NCI-H146 treated with DMSO at 0.1 percent for 48 hours (cell line): Measurements from ENCODE around the gene DNAAF3.
"Not testable (repeated sequence)": the region's sequence is repeated elsewhere in the genome, so short reads cannot be mapped to it uniquely, and the experiment has no call there.

Source experiments
- DNase-seq: peaks from one replicate; lab custom pipeline; 2025; ENCODE audit not compliant: unreplicated experiment; lab: John Stamatoyannopoulos, UW

DNAAF3 gene

GRCh38 chr19:55176076-55176475 is 9.7 kb upstream of the DNAAF3 start:
- no peak for DNase-seq

- peak; percentile 31 for DNase-seq
Measured at GRCh38 chr19:55175117-55175867, 8.9 kb upstream of the DNAAF3 start.

GRCh38 chr19:55174425-55175116 is 8.2 kb upstream of the DNAAF3 start:
- DNase-seq = no peak

DNA sequence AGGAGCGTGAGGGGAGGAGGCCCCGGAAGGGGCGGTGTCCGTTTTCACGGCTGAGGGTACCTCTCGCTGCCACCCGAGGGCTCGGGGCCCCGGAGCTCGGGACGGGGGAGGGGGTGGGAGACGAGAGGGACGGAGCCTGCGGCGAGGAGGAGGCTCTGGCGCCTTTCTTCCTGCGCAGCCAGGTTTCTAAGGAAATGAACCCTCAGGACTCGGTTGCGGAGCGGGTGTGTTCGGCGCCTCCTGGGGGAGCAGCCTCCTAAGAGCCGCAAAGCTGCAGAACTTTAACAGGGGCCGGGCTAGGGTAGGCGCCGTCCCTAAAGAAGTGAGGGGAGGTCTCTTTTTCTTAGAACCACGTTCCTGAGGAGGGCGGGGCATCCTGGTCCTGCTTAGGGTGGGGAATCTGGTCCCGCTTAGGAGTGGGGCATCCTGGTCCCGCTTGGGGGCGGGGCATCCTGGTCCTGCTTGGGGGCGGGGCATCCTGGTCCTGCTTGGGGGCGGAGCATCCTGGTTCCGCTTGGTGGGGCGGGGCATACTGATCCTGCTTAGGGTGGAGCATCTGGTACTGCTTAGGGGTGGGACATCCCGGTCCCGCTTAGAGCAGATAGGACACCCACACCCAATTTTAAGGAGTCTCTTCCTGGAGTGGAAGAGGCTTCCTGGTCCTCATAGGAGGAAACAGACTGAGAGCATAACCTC is 7.4 kb upstream of the DNAAF3 start:
- DNase-seq = peak; percentile 73

DNA sequence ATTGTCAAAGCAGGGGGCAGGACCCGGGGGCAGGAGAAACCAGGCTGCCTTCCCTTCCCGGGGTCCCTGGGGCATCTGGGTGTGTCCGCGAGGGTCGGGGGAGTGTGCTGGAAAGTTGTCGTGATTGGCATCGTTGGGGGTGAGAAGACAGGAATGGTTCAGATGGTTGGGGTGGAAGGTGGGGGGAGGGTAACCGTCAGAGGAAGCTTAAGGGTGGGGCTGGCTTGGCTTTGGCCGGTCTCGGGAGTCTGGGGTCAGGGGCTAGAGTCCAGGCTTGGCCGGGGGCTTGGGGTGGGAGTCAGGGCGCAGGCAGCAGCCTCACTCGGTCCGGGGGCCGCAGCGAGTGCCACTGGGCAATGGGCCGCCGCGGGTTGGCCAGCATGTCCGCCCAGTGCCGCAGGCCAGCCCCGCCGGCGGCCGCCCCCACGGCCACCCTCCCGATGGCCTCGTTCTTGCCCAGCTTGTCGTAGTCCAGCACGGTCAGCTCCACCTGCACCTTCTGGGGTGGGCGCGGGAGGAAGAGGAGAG is 6.8 kb upstream of the DNAAF3 start:
- DNase-seq = no peak

DNA sequence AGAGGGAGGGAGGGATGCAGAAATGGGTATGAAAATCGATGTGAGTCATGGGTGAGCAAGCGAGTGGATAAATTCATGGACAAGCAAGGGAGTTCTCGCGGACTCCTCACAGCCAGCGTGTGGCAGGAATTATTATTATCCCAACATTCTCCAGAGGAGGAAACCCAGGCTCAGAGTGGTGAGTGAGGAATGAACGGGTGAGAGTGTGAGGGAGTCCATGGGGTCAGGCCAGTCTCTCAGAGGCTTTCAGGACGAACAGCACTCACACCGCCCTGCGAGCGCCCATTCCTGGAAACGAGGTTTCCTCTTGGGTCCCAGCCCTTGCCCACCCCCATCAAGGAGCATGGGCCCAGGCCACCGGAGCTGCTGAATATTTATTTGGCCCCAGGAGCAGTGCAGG is 6.3 kb upstream of the DNAAF3 start:
- DNase-seq = no peak

GRCh38 chr19:55172318-55172717 is 5.9 kb upstream of the DNAAF3 start:
- not testable (repeated sequence) for DNase-seq

- DNase-seq = no peak
Measured at GRCh38 chr19:55171440-55171839, 5.0 kb upstream of the DNAAF3 start.

GRCh38 chr19:55169136-55169535 is 2.7 kb upstream of the DNAAF3 start:
- no peak for DNase-seq

- peak; percentile 71 for DNase-seq
Measured at GRCh38 chr19:55165952-55166529, 372 bp downstream of the DNAAF3 start.

DNA sequence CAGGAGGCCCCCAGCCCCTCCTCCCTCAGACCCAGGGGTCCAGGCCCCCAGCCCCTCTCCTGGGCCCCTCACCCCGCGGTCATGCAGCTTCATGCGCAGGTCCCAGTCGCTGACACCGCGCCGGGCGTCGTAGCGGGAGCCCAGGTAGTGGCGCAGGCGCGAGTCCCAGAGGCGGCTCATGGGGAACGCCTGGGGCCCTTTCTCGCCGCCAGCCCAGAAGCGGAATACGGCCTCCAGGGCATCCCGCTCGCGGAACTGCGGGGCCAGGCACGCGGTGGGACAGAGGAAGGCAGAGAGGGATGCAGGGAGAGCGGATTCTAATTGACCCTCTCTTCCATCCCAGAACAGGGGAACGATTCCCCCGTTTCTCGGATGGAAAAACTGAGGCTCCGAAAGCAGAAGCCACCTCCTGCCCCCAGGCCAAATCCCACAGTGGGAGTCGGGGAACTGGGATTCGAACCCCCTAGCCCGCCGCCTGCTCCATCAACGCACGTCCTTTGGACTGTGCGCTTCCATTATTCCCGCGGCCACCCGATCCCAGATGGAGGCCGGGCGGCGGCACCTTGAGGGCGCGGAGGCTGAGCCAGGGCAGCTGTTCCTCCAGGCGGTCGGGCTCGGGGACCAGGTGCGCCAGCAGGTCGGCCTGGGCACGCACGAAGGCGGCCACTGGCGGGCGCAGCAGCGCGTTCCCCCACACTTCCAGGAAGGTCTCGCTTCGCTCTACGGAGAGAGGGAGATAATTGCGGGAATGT is 4.7 kb downstream of the DNAAF3 start:
- DNase-seq = no peak

DNA sequence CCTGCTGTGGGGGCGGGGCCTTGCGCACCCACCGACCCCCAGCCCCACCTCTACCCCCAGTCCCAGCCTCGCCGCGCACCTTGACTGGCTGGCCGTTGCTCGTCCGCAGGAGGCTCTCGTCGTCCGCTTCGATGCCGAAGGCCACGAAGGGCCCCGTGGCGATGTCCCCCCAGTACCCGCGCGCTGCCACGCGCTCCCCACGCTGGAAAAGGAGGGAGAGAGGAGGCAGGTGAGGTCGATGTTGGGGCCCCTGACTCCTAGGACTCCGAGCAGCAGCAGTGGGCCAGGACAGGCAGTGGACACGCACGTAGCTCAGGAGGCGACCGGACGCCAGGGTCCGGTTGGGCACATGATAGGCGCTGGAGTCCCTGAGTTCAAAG is 5.4 kb downstream of the DNAAF3 start:
- DNase-seq = no peak

GRCh38 chr19:55160128-55160985 is 6.1 kb downstream of the DNAAF3 start:
- peak; percentile 93 for DNase-seq

DNA sequence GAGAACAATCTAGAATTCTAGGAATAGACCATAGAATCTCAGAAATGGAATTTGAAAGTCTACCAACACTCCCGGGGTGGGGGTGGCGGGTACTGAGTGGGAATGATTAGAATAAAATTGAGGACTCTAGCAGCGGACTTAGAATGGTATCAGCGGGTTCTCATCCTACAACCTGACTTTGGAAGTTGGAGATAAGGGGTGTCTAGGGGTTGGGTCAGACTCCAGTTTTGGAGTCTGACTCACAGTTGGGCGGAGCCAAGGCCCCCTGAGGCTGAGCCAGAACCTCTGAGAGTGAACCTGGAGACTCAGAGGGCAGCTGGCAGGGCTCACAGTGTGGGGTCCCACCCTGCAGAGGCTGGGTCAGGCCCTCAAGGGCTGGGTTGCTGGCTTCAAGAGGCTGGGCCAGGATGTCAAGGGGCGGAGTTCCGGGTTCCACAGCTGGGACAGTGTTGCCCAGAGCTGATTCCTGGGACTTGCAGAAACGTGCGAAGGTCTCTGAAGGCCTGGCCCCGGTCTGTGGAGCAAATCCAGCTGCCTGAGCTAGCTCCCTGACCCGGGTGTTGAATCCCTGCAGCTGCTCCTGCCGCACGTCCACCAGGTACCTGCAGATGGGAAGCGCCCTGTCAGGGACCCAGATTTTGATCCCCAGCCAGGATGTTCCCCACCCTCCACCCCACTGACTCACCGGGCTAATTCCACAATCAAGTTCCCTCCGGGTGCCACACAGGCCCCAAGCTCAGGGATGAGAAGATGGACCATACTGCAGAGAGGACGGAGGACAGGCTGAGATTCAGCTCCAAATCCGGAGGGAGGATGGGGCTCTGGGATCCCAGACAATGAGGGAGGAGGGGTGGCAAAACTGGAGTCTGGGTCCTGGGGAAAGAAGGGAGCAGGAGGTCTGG is 7.3 kb downstream of the DNAAF3 start:
- DNase-seq = no peak

DNA sequence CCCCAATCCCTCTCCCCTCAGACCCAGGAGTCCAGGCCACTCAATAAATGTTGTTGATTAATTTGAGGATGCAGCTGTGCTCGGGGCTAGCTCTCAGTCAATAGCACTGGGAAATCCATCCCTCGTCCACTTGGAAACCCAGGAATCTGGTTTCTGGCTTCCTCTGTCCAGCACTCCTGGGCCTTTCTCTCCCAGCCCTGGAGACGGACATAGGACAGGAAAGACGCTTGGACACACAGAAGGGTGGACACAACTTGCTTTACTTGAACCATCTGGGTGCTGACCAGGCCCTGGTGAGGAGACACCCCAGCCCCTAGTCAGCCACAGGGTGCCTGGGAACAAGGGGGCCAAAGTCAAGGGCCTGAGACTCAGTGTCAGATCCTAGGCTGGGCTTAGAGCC is 8.0 kb downstream of the DNAAF3 start:
- no peak for DNase-seq

- no peak for DNase-seq
Measured at GRCh38 chr19:55157064-55157908, 9.1 kb downstream of the DNAAF3 start, which contains the start of gene TNNI3. Gene TNNI3, minus strand, starts transcription at chr19:55157732. Its CDS starts 143 bp downstream, at chr19:55157589.

GRCh38 chr19:55156202-55157063 is 10.0 kb downstream of the DNAAF3 start:
- DNase-seq = peak; percentile 90
